T-helper 2 cell (primary cell): ENCODE results near the gene C1GALT1C1.
"Not testable (repeated sequence)": the region's sequence is repeated elsewhere in the genome, so short reads cannot be mapped to it uniquely, and the experiment has no call there.

Experiments
- DNase-seq, 5 experiments: peaks; one replicate each; pipeline versions ENCODE4 v3.0.0 to v3.0.0-alpha.2; 2012 to 2022
- total RNA-seq, 2 donors: gene quantifications; one replicate each; lab custom pipeline; 2026; lab: John Stamatoyannopoulos, UW

The C1GALT1C1 gene
- total RNA-seq, result 6.2 to 10.8 reads per million in 2 donors

- peak; percentile 74 to 97 (median 87) for DNase-seq
Observed at GRCh38 chrX:120629667-120630537, at the start of gene C1GALT1C1. Gene C1GALT1C1, minus strand, starts transcription at chrX:120630054. Its CDS starts 2,888 bp downstream, at chrX:120627166.

DNA sequence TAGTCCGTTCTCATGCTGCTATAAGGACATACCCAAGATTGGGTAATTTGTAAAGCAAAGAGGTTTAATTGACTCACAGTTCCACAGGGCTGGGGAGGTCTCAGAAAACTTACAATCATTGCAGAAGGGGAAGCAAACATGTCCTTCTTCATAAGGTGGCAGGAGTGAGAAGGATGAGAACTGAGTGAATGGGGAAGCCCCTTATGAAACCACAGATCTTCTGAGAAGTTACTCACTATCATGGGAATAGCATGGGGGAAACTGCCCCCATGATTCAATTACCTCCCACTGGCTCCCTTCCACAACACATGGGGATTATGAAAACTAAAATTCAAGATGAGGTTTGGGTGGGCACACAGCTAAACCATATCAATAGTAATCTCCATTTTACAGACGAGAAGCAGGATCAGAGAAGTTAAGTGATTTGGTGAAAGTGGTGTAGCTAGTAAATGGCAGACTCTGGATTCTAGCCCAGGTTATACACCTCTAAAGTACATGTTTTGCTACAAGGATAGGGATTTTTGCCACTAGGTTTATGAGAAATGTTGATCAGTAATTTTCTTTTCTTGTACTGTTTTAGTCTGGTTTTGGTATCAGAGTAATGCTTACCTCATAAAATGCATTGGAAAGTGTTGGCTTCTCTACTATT, 47.3 kb upstream of the C1GALT1C1 start:
- DNase-seq, result peak in 1 of 5 experiments; percentile 3

- DNase-seq, result no peak
Observed at GRCh38 chrX:120672841-120673530, 43.1 kb upstream of the C1GALT1C1 start.

DNA sequence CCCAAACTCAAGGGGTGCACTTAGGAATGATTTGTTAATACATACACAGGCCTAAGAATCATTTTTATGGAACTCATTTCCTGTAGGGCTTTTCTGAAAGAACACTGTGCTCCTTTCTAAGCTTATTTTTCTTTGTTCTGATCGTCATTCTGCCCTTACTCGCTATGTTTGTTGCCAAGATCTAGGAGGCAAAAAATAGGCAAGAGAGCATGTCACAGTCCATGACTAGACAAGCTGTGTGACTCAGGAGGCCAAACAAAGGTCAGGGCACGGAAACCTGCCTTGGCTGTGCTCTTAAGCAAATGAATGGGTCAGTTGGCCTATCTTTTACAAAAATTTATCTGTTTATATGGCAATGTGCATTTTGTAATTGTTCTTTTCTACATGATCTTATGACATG, 42.5 kb upstream of the C1GALT1C1 start:
- DNase-seq, result no peak

DNA sequence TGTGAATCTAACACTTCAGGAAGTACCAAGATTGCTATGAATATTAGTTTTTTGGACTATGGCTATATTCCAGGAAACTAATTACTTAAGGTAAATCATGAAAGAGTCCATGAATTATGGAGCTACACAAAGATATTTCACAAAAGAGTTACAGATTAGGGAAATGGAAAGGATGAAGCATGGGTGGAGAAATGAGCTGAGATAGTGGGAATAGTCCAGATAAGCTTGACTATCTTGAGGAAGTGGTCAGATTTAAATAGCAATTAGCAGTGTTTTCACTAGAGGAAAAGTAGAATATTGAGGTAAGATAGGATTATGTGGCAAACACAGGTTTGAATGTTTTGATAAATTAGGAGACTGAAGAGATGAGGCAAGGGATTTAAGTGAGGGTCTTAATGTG, 42.1 kb upstream of the C1GALT1C1 start:
- DNase-seq, result no peak

DNA sequence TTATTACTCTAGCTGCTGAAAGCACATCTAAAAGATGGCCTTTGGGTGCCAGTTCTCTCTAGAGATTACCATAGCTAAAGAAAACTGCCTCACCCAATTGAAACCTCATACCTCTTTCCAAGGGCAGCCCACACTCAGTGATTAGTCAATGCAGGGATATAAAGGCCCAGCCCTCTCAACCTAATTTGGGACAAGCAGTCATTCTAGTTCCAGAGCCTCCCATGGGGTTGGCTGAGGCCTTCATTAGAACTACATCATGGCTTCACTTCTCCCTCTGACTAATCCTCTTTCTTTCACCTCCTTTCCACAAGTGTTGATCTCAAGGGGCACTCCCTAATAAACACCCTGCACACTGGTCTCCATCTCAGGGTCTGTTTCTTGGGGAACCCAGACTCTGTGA, 38.5 kb upstream of the C1GALT1C1 start:
- DNase-seq, result no peak

GRCh38 chrX:120664535-120664934, 34.7 kb upstream of the C1GALT1C1 start:
- not testable (repeated sequence) for DNase-seq

GRCh38 chrX:120664081-120664480, 34.2 kb upstream of the C1GALT1C1 start:
- DNase-seq, result peak in 1 of 5 experiments; percentile 29

DNA sequence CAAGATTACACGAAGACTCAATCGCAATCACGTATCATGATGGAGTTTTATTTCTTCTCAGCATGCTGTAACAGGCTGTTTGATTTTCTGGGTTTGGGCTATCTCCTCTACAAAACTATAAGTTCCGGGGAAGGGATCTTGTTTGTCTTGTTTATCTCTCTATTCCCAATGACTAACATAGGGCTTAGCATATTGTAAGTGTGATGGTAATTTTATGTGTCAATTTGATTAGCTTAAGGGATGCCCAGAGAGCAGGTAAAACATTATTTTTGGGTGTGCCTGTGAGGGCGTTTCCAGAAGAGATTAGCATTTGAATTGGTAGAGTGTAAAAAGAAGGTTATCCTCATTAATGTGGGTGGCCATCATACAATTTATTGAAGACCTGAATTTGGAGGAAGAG, 32.8 kb upstream of the C1GALT1C1 start:
- DNase-seq, result no peak

DNA sequence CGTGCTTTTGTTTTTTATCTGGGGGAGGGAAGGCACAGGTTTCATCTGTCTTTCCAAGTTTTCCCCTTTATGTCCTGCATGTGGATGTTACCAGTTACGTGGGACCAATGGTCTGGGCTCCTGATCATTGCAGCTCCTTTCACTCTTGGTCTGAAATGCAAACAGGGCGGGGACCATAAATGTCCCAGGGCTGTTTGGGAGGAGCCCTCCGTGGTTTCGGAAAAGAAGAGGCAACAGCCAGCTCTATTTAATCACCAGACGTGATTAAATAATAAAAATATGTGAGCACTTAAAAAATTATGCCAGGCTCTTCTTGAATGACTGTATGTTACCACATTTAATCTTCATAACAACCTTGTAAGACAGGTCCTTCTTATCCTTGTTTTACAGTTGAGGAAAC, 30.8 kb upstream of the C1GALT1C1 start:
- no peak for DNase-seq

DNA sequence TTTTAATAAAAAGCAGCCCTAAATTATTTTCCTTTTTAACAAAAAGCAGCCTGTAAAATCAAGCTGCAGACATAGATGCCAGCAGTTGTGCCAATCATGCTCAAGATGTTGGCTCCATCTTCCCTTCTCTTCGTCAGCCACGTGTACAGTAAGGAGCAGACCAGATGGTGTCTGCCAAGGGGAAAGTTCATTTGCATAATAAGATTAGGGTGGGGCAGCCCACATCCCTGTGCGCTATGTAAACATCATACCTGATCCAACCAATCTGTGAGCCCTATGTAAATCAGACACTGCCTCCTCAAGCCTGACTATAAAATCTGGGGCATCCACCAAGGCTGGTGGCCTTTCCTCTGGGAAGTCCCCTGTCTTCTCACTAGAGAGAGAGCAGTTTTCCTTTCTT, 23.1 kb upstream of the C1GALT1C1 start:
- no peak for DNase-seq

GRCh38 chrX:120652256-120652655, 22.4 kb upstream of the C1GALT1C1 start:
- DNase-seq, result not testable (repeated sequence)

- DNase-seq, result no peak
Observed at GRCh38 chrX:120647127-120647526, 17.3 kb upstream of the C1GALT1C1 start.

- no peak for DNase-seq
Observed at GRCh38 chrX:120642871-120643270, 13.0 kb upstream of the C1GALT1C1 start.

GRCh38 chrX:120638619-120639018, 8.8 kb upstream of the C1GALT1C1 start:
- no peak for DNase-seq

GRCh38 chrX:120625371-120625770, 4.5 kb downstream of the C1GALT1C1 start:
- DNase-seq, result no peak

DNA sequence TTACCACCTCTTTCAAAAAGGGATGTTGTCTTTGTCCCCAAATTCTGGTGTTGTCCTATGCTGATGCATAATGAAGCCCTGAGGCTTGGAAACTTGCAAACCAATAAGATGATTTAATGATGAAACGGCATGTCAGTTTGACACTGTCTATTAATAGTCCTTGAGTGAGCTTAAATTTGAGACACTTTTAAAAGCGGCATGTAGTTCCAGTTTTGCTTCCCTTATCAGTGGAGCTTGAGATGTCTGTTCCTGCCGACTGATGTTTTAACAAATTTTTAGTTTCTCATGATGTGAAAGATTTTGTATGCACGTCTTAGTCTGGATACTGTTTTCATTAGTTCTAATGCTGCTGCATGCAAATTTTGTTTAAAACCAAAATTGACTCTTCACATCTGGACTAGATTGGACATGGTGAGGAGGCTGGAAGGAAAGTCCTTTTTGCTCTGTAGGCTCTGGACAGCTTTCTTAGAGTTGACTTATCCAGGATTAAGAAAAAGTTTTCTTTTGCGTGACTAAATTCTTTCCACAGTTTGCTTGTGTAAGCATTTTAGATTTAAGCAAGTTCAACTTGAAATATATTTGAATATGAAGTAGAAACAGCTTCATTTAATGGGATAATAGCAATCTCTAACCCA, 11.7 kb downstream of the C1GALT1C1 start:
- no peak for DNase-seq

- DNase-seq, result no peak
Observed at GRCh38 chrX:120614816-120615215, 15.0 kb downstream of the C1GALT1C1 start.

DNA sequence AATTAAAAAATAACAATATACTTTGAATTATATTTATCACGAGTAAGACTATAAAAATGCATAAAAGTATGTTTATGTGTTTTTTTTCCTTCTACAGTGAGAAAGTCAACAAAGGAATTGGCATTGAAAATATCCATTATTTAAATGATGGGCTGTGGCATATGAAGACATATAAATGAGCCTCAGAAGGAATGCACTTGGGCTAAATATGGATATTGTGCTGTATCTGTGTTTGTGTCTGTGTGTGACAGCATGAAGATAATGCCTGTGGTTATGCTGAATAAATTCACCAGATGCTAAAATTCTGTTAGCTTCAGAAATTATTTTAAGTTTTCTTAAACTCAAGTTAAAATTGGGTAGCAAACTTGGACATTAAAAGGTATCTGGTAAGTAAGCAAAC, 17.8 kb downstream of the C1GALT1C1 start:
- no peak for DNase-seq

GRCh38 chrX:120604361-120604782, 25.5 kb downstream of the C1GALT1C1 start:
- peak in 3 of 5 experiments; percentile 10 to 75 (median 13) for DNase-seq

DNA sequence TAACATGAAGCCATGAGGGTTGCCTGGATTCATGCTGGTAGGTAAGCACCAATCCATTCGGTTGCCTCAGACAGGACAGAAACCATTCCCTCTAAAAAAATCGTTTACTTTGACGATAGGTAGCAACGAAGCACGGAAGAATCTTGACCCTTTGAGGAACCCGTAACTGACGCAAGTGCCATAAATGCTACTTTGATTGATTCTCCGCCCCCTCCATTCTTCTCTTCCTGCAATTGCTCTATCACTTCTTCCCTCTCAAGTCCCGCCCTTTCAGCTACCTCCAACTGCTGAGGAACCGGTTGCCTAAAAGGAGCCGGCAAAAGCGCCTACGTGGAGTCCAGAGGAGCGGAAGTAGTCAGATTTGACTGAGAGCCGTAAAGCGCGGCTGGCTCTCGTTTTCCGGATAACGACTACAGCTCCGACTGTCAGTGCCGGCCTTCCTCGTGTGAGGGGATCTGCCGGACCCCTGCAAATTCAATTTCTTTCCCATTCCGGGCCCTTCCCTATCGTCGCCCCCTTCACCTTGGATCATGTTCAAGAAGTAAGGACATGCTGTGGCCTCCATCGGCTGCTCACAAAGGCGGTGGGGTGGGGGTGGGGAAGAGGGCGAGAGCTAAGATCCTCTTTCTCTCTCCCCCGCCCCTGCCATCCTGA, 26.0 kb downstream of the C1GALT1C1 start, which contains the start of gene MCTS1:
Gene MCTS1 (plus strand): TSS at position 395 of the 654 bp plus-strand sequence. CDS start 136 bp downstream, at position 531.
- peak; percentile 46 to 97 (median 71) for DNase-seq

GRCh38 chrX:120585702-120586101, 44.2 kb downstream of the C1GALT1C1 start:
- no peak for DNase-seq
